IMR-90 (cell line): Measurements from ENCODE around the gene FIBCD1. TPM values are rescaled to one million over a fixed set of nuclear protein-coding genes. Genes with fewer than 3 reads are reported as not detected.

Experiments used
- ATAC-seq: fragments of 200-7000 bp; cut with Tn5 transposase; 2 replicates; pipeline ENCODE4 v1.9.1; 2020; ENCODE audit warnings: low read depth, mild to moderate bottlenecking, moderate library complexity
- BruUV-seq: library from RNA; stranded (reverse); fragments of 400-500 nt; replicated peaks from 2 replicates; lab custom pipeline; 2021; lab: Mats Ljungman, UMichigan
- CTCF ChIA-PET: fragments of 300-600 bp; formaldehyde crosslinking; extraction: SDS; loops from one replicate; lab custom pipeline; 2021; ENCODE audit warnings: antibody characterized with exemption; lab: Yijun Ruan, JAX
- POLR2A ChIA-PET: fragments of 300-600 bp; sonication (Branson Sonifier 250); formaldehyde crosslinking; loops from one replicate; lab custom pipeline; 2022; ENCODE audit warnings: antibody characterized with exemption; ENCODE audit not compliant: unreplicated experiment; lab: Charles Lee
- DNase-seq: peaks from one replicate; pipeline ENCODE4 v3.0.0; 2013
- H2AFZ ChIP-seq: replicated peaks from 2 replicates; pipeline ENCODE3; 2013; ENCODE audit warnings: low read length, mild to moderate bottlenecking; ENCODE audit not compliant: poor library complexity
- H2AK5ac ChIP-seq: 2 replicates; pipeline ENCODE4 v1.6.1; 2013; ENCODE audit warnings: low read depth, low read length, inconsistent platforms
- H2AK9ac ChIP-seq: replicated peaks from 2 replicates; pipeline ENCODE3; 2013; ENCODE audit warnings: mild to moderate bottlenecking, low read depth, low read length, moderate library complexity; ENCODE audit not compliant: poor library complexity
- H2BK120ac ChIP-seq: 2 replicates; pipeline ENCODE4 v1.6.1; 2013; ENCODE audit warnings: low read depth, low read length, inconsistent platforms
- H2BK15ac ChIP-seq: 3 replicates; pipeline ENCODE4 v1.6.1; 2013; ENCODE audit warnings: low read depth, low read length, inconsistent platforms
- H2BK20ac ChIP-seq: 2 replicates; pipeline ENCODE4 v1.6.1; 2013; ENCODE audit warnings: low read depth, mild to moderate bottlenecking, inconsistent platforms, low read length, moderate library complexity
- H2BK5ac ChIP-seq: 2 replicates; pipeline ENCODE4 v1.6.1; 2013; ENCODE audit warnings: mild to moderate bottlenecking, low read depth, low read length, inconsistent platforms; ENCODE audit not compliant: poor library complexity, severe bottlenecking
- H3K14ac ChIP-seq: replicated peaks from 2 replicates; pipeline ENCODE4 v1.6.1; 2013; ENCODE audit warnings: low read depth, low read length, inconsistent platforms
- H3K18ac ChIP-seq: 2 replicates; pipeline ENCODE4 v1.6.1; 2013; ENCODE audit warnings: low read depth, low read length, control low read depth
- H3K23ac ChIP-seq: 2 replicates; pipeline ENCODE4 v1.6.1; 2013; ENCODE audit warnings: low read depth, low read length, inconsistent platforms
- H3K27ac ChIP-seq: 2 replicates; pipeline ENCODE4 v1.5.1; 2013; ENCODE audit warnings: mild to moderate bottlenecking, control low read depth, low read length; ENCODE audit not compliant: insufficient read depth
- H3K27me3 ChIP-seq: 2 replicates; pipeline ENCODE4 v1.6.1; 2013; ENCODE audit warnings: low read length; ENCODE audit not compliant: control insufficient read depth, insufficient read depth
- H3K36me3 ChIP-seq: 2 replicates; pipeline ENCODE4 v1.6.1; 2013; ENCODE audit warnings: low read length, mixed read lengths; ENCODE audit not compliant: control insufficient read depth, insufficient read depth
- H3K4ac ChIP-seq: 2 replicates; pipeline ENCODE4 v1.6.1; 2013; ENCODE audit warnings: low read depth, low read length, inconsistent platforms
- H3K4me1 ChIP-seq: 2 replicates; pipeline ENCODE4 v1.6.1; 2013; ENCODE audit warnings: low read length, mixed read lengths; ENCODE audit not compliant: control insufficient read depth, insufficient read depth
- H3K4me2 ChIP-seq: 2 replicates; pipeline ENCODE4 v1.6.1; 2013; ENCODE audit warnings: low read depth, mild to moderate bottlenecking, control low read depth, low read length, moderate library complexity
- H3K4me3 ChIP-seq: 2 replicates; pipeline ENCODE4 v1.5.1; 2013; ENCODE audit warnings: low read depth, mild to moderate bottlenecking, control low read depth, low read length, moderate library complexity; ENCODE audit not compliant: insufficient read depth
- H3K56ac ChIP-seq: 2 replicates; pipeline ENCODE4 v1.6.1; 2013; ENCODE audit warnings: low read length, inconsistent platforms; ENCODE audit not compliant: insufficient read depth; ENCODE audit errors: extremely low read depth
- H3K79me1 ChIP-seq, 2 experiments: 2 replicates each; pipeline ENCODE4 v1.6.1; 2013; ENCODE audit warnings: low read length in 2 of 2, inconsistent platforms in 1 of 2, low read depth in 1 of 2
- H3K9ac ChIP-seq: 2 replicates; pipeline ENCODE4 v1.6.1; 2013; ENCODE audit warnings: low read depth, low read length, control low read depth
- H3K9me1 ChIP-seq: 2 replicates; pipeline ENCODE4 v1.6.1; 2013; ENCODE audit warnings: low read length, inconsistent platforms; ENCODE audit not compliant: insufficient read depth
- H3K9me3 ChIP-seq: 2 replicates; pipeline ENCODE4 v1.6.1; 2013; ENCODE audit warnings: low read length; ENCODE audit not compliant: control insufficient read depth, insufficient read depth
- H4K20me1 ChIP-seq: 2 replicates; pipeline ENCODE4 v1.6.1; 2013; ENCODE audit warnings: low read length, inconsistent platforms; ENCODE audit not compliant: insufficient read depth
- H4K5ac ChIP-seq: 2 replicates; pipeline ENCODE4 v1.6.1; 2013; ENCODE audit warnings: mild to moderate bottlenecking, low read depth, low read length, control low read depth
- H4K8ac ChIP-seq, 2 experiments: 2 replicates each; pipeline ENCODE4 v1.6.1; 2013; ENCODE audit warnings: low read depth in 2 of 2, low read length in 2 of 2, control low read depth in 1 of 2, inconsistent platforms in 1 of 2
- H4K91ac ChIP-seq: 2 replicates; pipeline ENCODE4 v1.6.1; 2013; ENCODE audit warnings: low read depth, low read length, inconsistent platforms; ENCODE audit not compliant: insufficient read depth
- BHLHE40 ChIP-seq: fragments of 150-350 bp; IDR thresholded peaks from 2 replicates; pipeline ENCODE4 v1.6.1; 2016; ENCODE audit warnings: mild to moderate bottlenecking, low read depth, low read length
- CEBPB ChIP-seq: IDR thresholded peaks from 2 replicates; pipeline ENCODE4 v1.6.1; 2012; ENCODE audit warnings: low read depth, low read length, improper control_type of control experiment
- CHD1 ChIP-seq: IDR thresholded peaks from 2 replicates; pipeline ENCODE4 v1.6.1; 2012; ENCODE audit warnings: low read depth, low read length, improper control_type of control experiment
- CTCF ChIP-seq: conservative IDR thresholded peaks from 2 replicates; pipeline ENCODE4 v1.5.1; 2012; ENCODE audit warnings: mild to moderate bottlenecking, low read depth, low read length, improper control_type of control experiment
- ELK1 ChIP-seq: fragments of 150-350 bp; IDR thresholded peaks from 2 replicates; pipeline ENCODE4 v1.6.1; 2016; ENCODE audit warnings: low read depth, mild to moderate bottlenecking, low read length, moderate library complexity, borderline replicate concordance
- FOS ChIP-seq: fragments of 150-350 bp; IDR thresholded peaks from 2 replicates; pipeline ENCODE4 v1.6.1; 2016; ENCODE audit warnings: low read depth, low read length
- MAFK ChIP-seq: IDR thresholded peaks from 2 replicates; pipeline ENCODE4 v1.6.1; 2012; ENCODE audit warnings: low read depth, low read length, improper control_type of control experiment
- MAZ ChIP-seq: IDR thresholded peaks from 2 replicates; pipeline ENCODE4 v1.6.1; 2012; ENCODE audit warnings: low read depth, mild to moderate bottlenecking, low read length, improper control_type of control experiment, moderate library complexity, borderline replicate concordance
- MXI1 ChIP-seq: IDR thresholded peaks from 2 replicates; pipeline ENCODE4 v1.6.1; 2012; ENCODE audit warnings: low read depth, mild to moderate bottlenecking, low read length, moderate library complexity, borderline replicate concordance
- NFE2L2 ChIP-seq: fragments of 150-350 bp; IDR thresholded peaks from 2 replicates; pipeline ENCODE4 v1.6.1; 2016; ENCODE audit warnings: low read depth, mild to moderate bottlenecking, low read length
- RAD21 ChIP-seq: IDR thresholded peaks from 2 replicates; pipeline ENCODE4 v1.6.1; 2012; ENCODE audit warnings: low read length, improper control_type of control experiment
- RCOR1 ChIP-seq: IDR thresholded peaks from 2 replicates; pipeline ENCODE4 v1.6.1; 2012; ENCODE audit warnings: mild to moderate bottlenecking, low read length, improper control_type of control experiment; ENCODE audit not compliant: insufficient replicate concordance
- RFX5 ChIP-seq: IDR thresholded peaks from 2 replicates; pipeline ENCODE4 v1.8.0; 2012; ENCODE audit warnings: low read depth, mild to moderate bottlenecking, low read length, moderate library complexity
- SMC3 ChIP-seq: fragments of 150-350 bp; IDR thresholded peaks from 2 replicates; pipeline ENCODE4 v1.6.1; 2016; ENCODE audit warnings: low read depth, mild to moderate bottlenecking, antibody characterized with exemption, low read length, moderate library complexity
- USF2 ChIP-seq: fragments of 150-350 bp; IDR thresholded peaks from 2 replicates; pipeline ENCODE4 v1.6.1; 2017; ENCODE audit warnings: mild to moderate bottlenecking, antibody characterized with exemption, low read length, low read depth
- WGBS, 2 experiments: methylation state at CpG; one replicate each; pipeline versions ENCODE4 v1.1.5 to v1.1.7; 2013; ENCODE audit warnings: missing lambda C conversion rate in 2 of 2; ENCODE audit not compliant: insufficient read length in 1 of 2; ENCODE audit errors: extremely low coverage in 2 of 2; 5-methylcytosine and 5-hydroxymethylcytosine counted together
- dilution Hi-C: fragments of 300-500 bp; cut with HindIII; formaldehyde crosslinking; loops from one replicate; pipeline ENCODE4 v1.14.3; 2018; ENCODE audit warnings: low sequenced_read_pairs; ENCODE audit not compliant: unreplicated experiment
- in situ Hi-C: fragments of 300-500 bp; cut with MboI; formaldehyde crosslinking; loops from 3 replicates; pipeline ENCODE4 v1.14.3; 2019; ENCODE audit warnings: low sequenced_read_pairs, inconsistent platforms, mixed read lengths
- intact Hi-C: fragments of 100-400 bp; cut with micrococcal nuclease; formaldehyde crosslinking; loops from 2 replicates; pipeline ENCODE4 v1.10.0; 2022
- polyA plus RNA-seq, 3 experiments: library from polyadenylated mRNA; depleted of rRNA; stranded (reverse); fragments of >200 nt; gene quantifications; 2 replicates each; pipeline ENCODE4 v1.2.3, GENCODE V29; 2012; ENCODE audit warnings: low replicate concordance in 1 of 3
- total RNA-seq: library from RNA; depleted of rRNA; stranded (reverse); fragments of >200 nt; gene quantifications from 2 replicates; pipeline ENCODE4 v1.2.3, GENCODE V29; 2012

Gene FIBCD1
- total and polyA plus RNA-seq, 2 of the 4 experiments (the other 2 are of a cell fraction), result 1.1 to 10.1 TPM

GRCh38 chr9:130879863-130880411 lies 59.1 kb downstream of the FIBCD1 start:
- CTCF ChIA-PET, result no interaction called here
- Histone ChIP-seq H2AK5ac (no peak overlapping the region), H3K79me1 (peaks cover 30 to 44% of the 10 kb centered on the region in 2 experiments), H4K91ac (no peak overlapping the region), H2BK120ac (no peak overlapping the region), H3K4me2 (no peak overlapping the region), H3K4me3 (no peak overlapping the region), H2BK15ac (no peak overlapping the region), H3K9me3 (no peaks in the 10 kb centered on the region), H2AK9ac (no peak overlapping the region), H2BK5ac (no peak overlapping the region), H3K14ac (no peak overlapping the region), H3K27ac (no peak overlapping the region), H3K23ac (no peak overlapping the region), H3K27me3 (no peaks in the 10 kb centered on the region), H2BK20ac (no peak overlapping the region), H2AFZ (no peak overlapping the region), H3K4ac (no peak overlapping the region), H4K5ac (no peak overlapping the region), H3K18ac (no peak overlapping the region), H4K20me1 (no peaks in the 10 kb centered on the region; the same call in none of the 2 replicates), H3K36me3 (peaks cover 78% of the 10 kb centered on the region), H3K4me1 (no peaks in the 10 kb centered on the region), H3K9me1 (no peaks in the 10 kb centered on the region), H4K8ac (no peak overlapping the region), H3K9ac (no peak overlapping the region), H3K56ac (no peak overlapping the region)
- TF ChIP-seq ELK1, result no peak
- TF ChIP-seq USF2, result no peak
- TF ChIP-seq SMC3, result no peak
- no peak for TF ChIP-seq RCOR1
- no peak for TF ChIP-seq CEBPB
- no peak for TF ChIP-seq MAFK
- no peak for TF ChIP-seq MAZ
- TF ChIP-seq NFE2L2, result no peak
- no peak for TF ChIP-seq MXI1
- TF ChIP-seq FOS, result no peak
- TF ChIP-seq RAD21, result no peak
- no peak for TF ChIP-seq BHLHE40
- no peak for TF ChIP-seq CHD1
- TF ChIP-seq RFX5, result no peak
- no peak for TF ChIP-seq CTCF
- dilution Hi-C loops, result no loop called here
- BruUV-seq, result no TSS peak
- POLR2A ChIA-PET, result no interaction called here
- DNase-seq, result no peak
- intact Hi-C loops, result no loop called here
- no peak for ATAC-seq
- WGBS, 2 experiments, result 95% methylated on average over 4 of the region's 9 CpGs; no CpG with 5 or more reads in 1 of the 2 experiments
- in situ Hi-C loops, result no loop called here
